Mesothelial cell of epicardium (in vitro differentiated cells): ENCODE measurements around the gene NLGN1. TPM values are rescaled to one million over a fixed set of nuclear protein-coding genes. Genes with fewer than 3 reads are reported as not detected.

Experiments
- DNase-seq, 2 experiments: peaks; one replicate each; pipeline ENCODE4 v3.0.0; 2021; ENCODE audit warnings: low spot score in 2 of 2; ENCODE audit not compliant: unreplicated experiment in 2 of 2
- H3K27ac Mint-ChIP-seq: 2 replicates; pipeline ENCODE4 v1.8.0; 2021; ENCODE audit warnings: mixed read lengths
- H3K27me3 Mint-ChIP-seq: 2 replicates; pipeline ENCODE4 v1.8.0; 2021; ENCODE audit warnings: low read depth, mixed read lengths
- H3K36me3 Mint-ChIP-seq: 2 replicates; pipeline ENCODE4 v1.8.0; 2021; ENCODE audit warnings: mixed read lengths
- H3K4me1 Mint-ChIP-seq: 2 replicates; pipeline ENCODE4 v1.8.0; 2021; ENCODE audit warnings: mixed read lengths
- H3K4me3 Mint-ChIP-seq: 2 replicates; pipeline ENCODE4 v1.8.0; 2021; ENCODE audit warnings: mild to moderate bottlenecking, moderate library complexity, mixed read lengths
- H3K9me3 Mint-ChIP-seq: 2 replicates; pipeline ENCODE4 v1.8.0; 2021; ENCODE audit warnings: mixed read lengths
- total RNA-seq: library from RNA; stranded (reverse); gene quantifications from 3 replicates; pipeline ENCODE4 v1.2.1, GENCODE V29; 2021
- TF ChIP-seq, protein P1 (sequence below): fragments of 200-600 bp; sonication (generic); IDR thresholded peaks from one replicate; pipeline ENCODE4 v1.5.0; 2021; ENCODE audit warnings: antibody characterized with exemption; ENCODE audit not compliant: unreplicated experiment

NLGN1 gene
- total RNA-seq, 1 donor from 2014 or later: 4.2 TPM

DNA sequence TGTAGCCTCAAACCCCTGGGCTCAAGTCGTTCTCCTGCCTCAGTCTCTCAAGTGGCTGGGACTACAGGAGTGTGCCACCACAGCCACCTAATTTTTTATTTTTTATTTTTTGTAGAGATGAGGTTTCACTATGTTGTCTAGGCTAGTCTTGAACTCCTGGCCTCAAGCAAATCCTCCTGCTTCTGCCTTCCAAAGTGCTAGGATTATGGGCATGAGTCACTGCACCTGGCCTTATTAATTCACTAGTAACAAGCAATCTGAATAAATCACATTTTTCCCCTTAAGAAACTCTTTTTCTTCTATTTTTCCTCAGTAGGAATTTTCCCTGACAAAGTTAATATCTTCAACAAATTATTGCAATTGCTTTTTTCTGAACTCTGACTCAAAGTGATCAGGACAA, 336.9 kb downstream of the NLGN1 start:
- no peaks in the 10 kb centered on the region for H3K27me3 Mint-ChIP-seq
- no peaks in the 10 kb centered on the region for H3K36me3 Mint-ChIP-seq
- H3K4me1 Mint-ChIP-seq: peaks cover 7% of the 10 kb centered on the region
- peaks cover 9% of the 10 kb centered on the region for H3K9me3 Mint-ChIP-seq
- no peak for DNase-seq
- H3K4me3 Mint-ChIP-seq: no peak overlapping the region
- TF ChIP-seq, protein P1, sequence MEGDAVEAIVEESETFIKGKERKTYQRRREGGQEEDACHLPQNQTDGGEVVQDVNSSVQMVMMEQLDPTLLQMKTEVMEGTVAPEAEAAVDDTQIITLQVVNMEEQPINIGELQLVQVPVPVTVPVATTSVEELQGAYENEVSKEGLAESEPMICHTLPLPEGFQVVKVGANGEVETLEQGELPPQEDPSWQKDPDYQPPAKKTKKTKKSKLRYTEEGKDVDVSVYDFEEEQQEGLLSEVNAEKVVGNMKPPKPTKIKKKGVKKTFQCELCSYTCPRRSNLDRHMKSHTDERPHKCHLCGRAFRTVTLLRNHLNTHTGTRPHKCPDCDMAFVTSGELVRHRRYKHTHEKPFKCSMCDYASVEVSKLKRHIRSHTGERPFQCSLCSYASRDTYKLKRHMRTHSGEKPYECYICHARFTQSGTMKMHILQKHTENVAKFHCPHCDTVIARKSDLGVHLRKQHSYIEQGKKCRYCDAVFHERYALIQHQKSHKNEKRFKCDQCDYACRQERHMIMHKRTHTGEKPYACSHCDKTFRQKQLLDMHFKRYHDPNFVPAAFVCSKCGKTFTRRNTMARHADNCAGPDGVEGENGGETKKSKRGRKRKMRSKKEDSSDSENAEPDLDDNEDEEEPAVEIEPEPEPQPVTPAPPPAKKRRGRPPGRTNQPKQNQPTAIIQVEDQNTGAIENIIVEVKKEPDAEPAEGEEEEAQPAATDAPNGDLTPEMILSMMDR: no peak
- H3K27ac Mint-ChIP-seq: no peak overlapping the region

DNA sequence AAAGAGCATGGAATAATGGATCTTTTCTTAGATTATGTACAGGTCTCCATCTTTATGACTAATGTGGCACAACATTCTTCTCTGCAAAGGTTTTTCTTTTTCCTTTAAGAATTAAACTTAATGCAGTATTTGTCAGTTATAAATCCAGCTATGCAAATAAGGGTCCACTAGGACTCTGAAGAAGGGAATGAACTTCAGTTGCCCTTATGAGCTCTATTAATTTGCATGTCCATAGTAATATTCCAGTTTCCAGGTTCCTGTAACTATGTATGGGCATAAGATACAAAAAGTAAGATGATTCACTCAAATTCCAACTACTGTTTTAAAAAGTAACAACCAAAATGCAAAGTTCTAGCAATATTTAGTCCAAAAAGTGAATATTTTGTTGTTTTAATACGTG, 337.4 kb downstream of the NLGN1 start:
- H3K27ac Mint-ChIP-seq: no peak overlapping the region
- H3K36me3 Mint-ChIP-seq: no peaks in the 10 kb centered on the region
- H3K4me3 Mint-ChIP-seq: no peak overlapping the region
- peaks cover 9% of the 10 kb centered on the region for H3K9me3 Mint-ChIP-seq
- peaks cover 7% of the 10 kb centered on the region for H3K4me1 Mint-ChIP-seq
- DNase-seq: no peak
- TF ChIP-seq, protein P1: no peak
- no peaks in the 10 kb centered on the region for H3K27me3 Mint-ChIP-seq

DNA sequence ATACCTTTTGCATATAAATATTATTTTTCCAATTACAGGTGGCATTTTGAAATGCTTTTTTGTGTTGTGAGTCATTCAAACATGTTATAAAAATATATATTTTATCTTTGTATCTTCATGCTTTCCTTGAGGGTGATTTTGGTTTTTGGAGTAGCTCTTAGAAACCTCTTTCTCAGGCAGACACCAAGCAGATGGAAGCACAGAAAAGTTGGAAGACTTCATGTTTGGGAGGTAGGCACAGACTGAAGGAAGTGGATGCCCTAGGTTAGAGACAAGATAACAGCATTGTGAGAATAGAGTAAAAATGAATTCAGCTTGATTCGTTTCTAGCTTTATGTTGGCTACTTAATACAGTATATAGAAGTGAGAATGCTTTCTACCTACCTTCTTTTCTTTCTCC, 338.3 kb downstream of the NLGN1 start:
- no peak for DNase-seq
- peaks cover 7% of the 10 kb centered on the region for H3K4me1 Mint-ChIP-seq
- H3K36me3 Mint-ChIP-seq: no peaks in the 10 kb centered on the region
- H3K4me3 Mint-ChIP-seq: no peak overlapping the region
- peaks cover 17% of the 10 kb centered on the region for H3K9me3 Mint-ChIP-seq
- TF ChIP-seq, protein P1: no peak
- H3K27me3 Mint-ChIP-seq: no peaks in the 10 kb centered on the region
- no peak overlapping the region for H3K27ac Mint-ChIP-seq

DNA sequence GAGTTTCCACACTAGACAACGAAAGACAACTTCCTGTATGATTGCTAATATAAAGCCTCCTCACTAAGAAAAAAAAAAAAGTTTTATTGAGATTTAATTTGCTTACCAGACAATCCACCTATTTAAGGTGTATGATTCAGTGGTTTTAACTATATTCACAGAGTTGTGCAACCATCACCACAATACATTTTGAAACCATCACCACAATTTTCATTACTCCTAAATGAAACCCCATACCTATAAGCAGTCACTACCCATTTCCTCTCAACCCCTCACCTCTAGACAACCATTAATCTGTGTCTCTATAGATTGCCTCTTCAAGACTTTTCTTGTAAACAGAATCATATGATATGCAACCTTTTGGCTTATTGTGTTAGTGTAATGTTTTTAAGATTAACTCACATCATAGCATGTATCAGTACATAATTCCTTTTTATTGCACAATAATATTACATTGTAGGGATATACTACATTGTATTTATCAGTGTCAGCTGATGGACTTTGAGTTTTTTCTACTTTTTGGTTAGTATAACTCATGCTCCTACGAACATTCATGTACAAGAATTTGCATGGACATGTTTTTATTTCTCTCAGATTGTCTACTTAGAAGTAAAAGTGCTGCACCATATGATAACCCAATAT, 339.7 kb downstream of the NLGN1 start:
- no peak for DNase-seq
- Mint-ChIP-seq H3K36me3 (no peaks in the 10 kb centered on the region), H3K4me3 (no peak overlapping the region), H3K27me3 (no peaks in the 10 kb centered on the region), H3K9me3 (peaks cover 17% of the 10 kb centered on the region), H3K4me1 (peaks cover 7% of the 10 kb centered on the region), H3K27ac (no peak overlapping the region)
- TF ChIP-seq, protein P1: no peak

DNA sequence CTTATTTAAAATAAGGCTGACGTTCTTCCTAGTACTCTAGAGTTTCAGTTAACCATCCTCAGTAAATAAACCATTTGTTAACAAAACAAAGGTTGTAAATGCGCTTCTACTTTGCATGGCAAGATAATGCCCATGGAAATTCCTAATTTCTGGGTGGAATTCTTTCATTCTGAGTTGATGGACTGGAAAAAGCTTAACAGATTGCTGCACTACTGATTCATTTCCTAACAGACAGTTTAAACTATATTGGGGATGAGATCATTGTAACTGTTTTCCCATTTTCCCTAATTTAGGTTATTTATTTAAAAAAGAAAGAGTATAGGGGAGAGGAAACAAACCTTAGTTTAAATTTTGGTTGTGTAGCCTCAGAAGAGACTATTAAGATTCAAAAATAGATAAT, 342.2 kb downstream of the NLGN1 start:
- peaks cover 17% of the 10 kb centered on the region for H3K9me3 Mint-ChIP-seq
- no peak for DNase-seq
- H3K27ac Mint-ChIP-seq: no peak overlapping the region
- no peak overlapping the region for H3K4me3 Mint-ChIP-seq
- TF ChIP-seq, protein P1: no peak
- H3K36me3 Mint-ChIP-seq: no peaks in the 10 kb centered on the region
- peaks cover 5% of the 10 kb centered on the region for H3K4me1 Mint-ChIP-seq
- H3K27me3 Mint-ChIP-seq: no peaks in the 10 kb centered on the region

DNA sequence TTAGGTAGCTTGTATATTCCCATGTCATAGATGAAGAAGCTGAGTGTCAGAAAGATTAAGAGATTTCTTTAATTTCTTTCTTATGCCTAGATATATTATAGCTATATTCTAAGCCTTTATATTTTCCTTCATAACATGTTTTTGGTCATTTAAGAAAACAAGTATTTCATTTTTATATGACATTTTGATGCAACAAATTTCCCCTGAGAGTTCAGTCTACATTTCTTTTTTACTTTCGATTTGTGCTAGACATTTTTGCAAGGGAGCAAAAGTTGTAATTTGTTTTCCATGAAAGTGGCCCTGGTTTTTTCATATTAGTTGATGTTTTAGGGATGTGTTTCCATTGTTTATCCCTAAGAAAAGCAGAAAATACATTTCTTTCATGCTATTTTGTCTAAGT, 344.9 kb downstream of the NLGN1 start:
- H3K27ac Mint-ChIP-seq: no peak overlapping the region
- TF ChIP-seq, protein P1: no peak

More for the DNA sequence above, 344.9 kb downstream of the NLGN1 start:
- H3K27me3 Mint-ChIP-seq: no peaks in the 10 kb centered on the region
- peaks cover 17% of the 10 kb centered on the region for H3K9me3 Mint-ChIP-seq
- no peak overlapping the region for H3K4me3 Mint-ChIP-seq
- H3K36me3 Mint-ChIP-seq: no peaks in the 10 kb centered on the region
- no peak for DNase-seq
- H3K4me1 Mint-ChIP-seq: no peaks in the 10 kb centered on the region
